IMR-90 (cell line): ENCODE results near the gene ZNF473. TPM values are rescaled to one million over a fixed set of nuclear protein-coding genes. Genes with fewer than 3 reads are reported as not detected.

Source experiments
- ATAC-seq: fragments of 200-7000 bp; cut with Tn5 transposase; 2 replicates; pipeline ENCODE4 v1.9.1; 2020; ENCODE audit warnings: low read depth, mild to moderate bottlenecking, moderate library complexity
- BruUV-seq: library from RNA; stranded (reverse); fragments of 400-500 nt; replicated peaks from 2 replicates; lab custom pipeline; 2021; lab: Mats Ljungman, UMichigan
- CTCF ChIA-PET: fragments of 300-600 bp; formaldehyde crosslinking; extraction: SDS; loops from one replicate; lab custom pipeline; 2021; ENCODE audit warnings: antibody characterized with exemption; lab: Yijun Ruan, JAX
- POLR2A ChIA-PET: fragments of 300-600 bp; sonication (Branson Sonifier 250); formaldehyde crosslinking; loops from one replicate; lab custom pipeline; 2022; ENCODE audit warnings: antibody characterized with exemption; ENCODE audit not compliant: unreplicated experiment; lab: Charles Lee
- DNase-seq: peaks from one replicate; pipeline ENCODE4 v3.0.0; 2013
- H2AFZ ChIP-seq: replicated peaks from 2 replicates; pipeline ENCODE3; 2013; ENCODE audit warnings: low read length, mild to moderate bottlenecking; ENCODE audit not compliant: poor library complexity
- H2AK5ac ChIP-seq: 2 replicates; pipeline ENCODE4 v1.6.1; 2013; ENCODE audit warnings: low read depth, low read length, inconsistent platforms
- H2AK9ac ChIP-seq: replicated peaks from 2 replicates; pipeline ENCODE3; 2013; ENCODE audit warnings: mild to moderate bottlenecking, low read depth, low read length, moderate library complexity; ENCODE audit not compliant: poor library complexity
- H2BK120ac ChIP-seq: 2 replicates; pipeline ENCODE4 v1.6.1; 2013; ENCODE audit warnings: low read depth, low read length, inconsistent platforms
- H2BK15ac ChIP-seq: 3 replicates; pipeline ENCODE4 v1.6.1; 2013; ENCODE audit warnings: low read depth, low read length, inconsistent platforms
- H2BK20ac ChIP-seq: 2 replicates; pipeline ENCODE4 v1.6.1; 2013; ENCODE audit warnings: low read depth, mild to moderate bottlenecking, inconsistent platforms, low read length, moderate library complexity
- H2BK5ac ChIP-seq: 2 replicates; pipeline ENCODE4 v1.6.1; 2013; ENCODE audit warnings: mild to moderate bottlenecking, low read depth, low read length, inconsistent platforms; ENCODE audit not compliant: poor library complexity, severe bottlenecking
- H3K14ac ChIP-seq: replicated peaks from 2 replicates; pipeline ENCODE4 v1.6.1; 2013; ENCODE audit warnings: low read depth, low read length, inconsistent platforms
- H3K18ac ChIP-seq: 2 replicates; pipeline ENCODE4 v1.6.1; 2013; ENCODE audit warnings: low read depth, low read length, control low read depth
- H3K23ac ChIP-seq: 2 replicates; pipeline ENCODE4 v1.6.1; 2013; ENCODE audit warnings: low read depth, low read length, inconsistent platforms
- H3K27ac ChIP-seq: 2 replicates; pipeline ENCODE4 v1.5.1; 2013; ENCODE audit warnings: mild to moderate bottlenecking, control low read depth, low read length; ENCODE audit not compliant: insufficient read depth
- H3K27me3 ChIP-seq: 2 replicates; pipeline ENCODE4 v1.6.1; 2013; ENCODE audit warnings: low read length; ENCODE audit not compliant: control insufficient read depth, insufficient read depth
- H3K36me3 ChIP-seq: 2 replicates; pipeline ENCODE4 v1.6.1; 2013; ENCODE audit warnings: low read length, mixed read lengths; ENCODE audit not compliant: control insufficient read depth, insufficient read depth
- H3K4ac ChIP-seq: 2 replicates; pipeline ENCODE4 v1.6.1; 2013; ENCODE audit warnings: low read depth, low read length, inconsistent platforms
- H3K4me1 ChIP-seq: 2 replicates; pipeline ENCODE4 v1.6.1; 2013; ENCODE audit warnings: low read length, mixed read lengths; ENCODE audit not compliant: control insufficient read depth, insufficient read depth
- H3K4me2 ChIP-seq: 2 replicates; pipeline ENCODE4 v1.6.1; 2013; ENCODE audit warnings: low read depth, mild to moderate bottlenecking, control low read depth, low read length, moderate library complexity
- H3K4me3 ChIP-seq: 2 replicates; pipeline ENCODE4 v1.5.1; 2013; ENCODE audit warnings: low read depth, mild to moderate bottlenecking, control low read depth, low read length, moderate library complexity; ENCODE audit not compliant: insufficient read depth
- H3K56ac ChIP-seq: 2 replicates; pipeline ENCODE4 v1.6.1; 2013; ENCODE audit warnings: low read length, inconsistent platforms; ENCODE audit not compliant: insufficient read depth; ENCODE audit errors: extremely low read depth
- H3K79me1 ChIP-seq, 2 experiments: 2 replicates each; pipeline ENCODE4 v1.6.1; 2013; ENCODE audit warnings: low read length in 2 of 2, inconsistent platforms in 1 of 2, low read depth in 1 of 2
- H3K9ac ChIP-seq: 2 replicates; pipeline ENCODE4 v1.6.1; 2013; ENCODE audit warnings: low read depth, low read length, control low read depth
- H3K9me1 ChIP-seq: 2 replicates; pipeline ENCODE4 v1.6.1; 2013; ENCODE audit warnings: low read length, inconsistent platforms; ENCODE audit not compliant: insufficient read depth
- H3K9me3 ChIP-seq: 2 replicates; pipeline ENCODE4 v1.6.1; 2013; ENCODE audit warnings: low read length; ENCODE audit not compliant: control insufficient read depth, insufficient read depth
- H4K20me1 ChIP-seq: 2 replicates; pipeline ENCODE4 v1.6.1; 2013; ENCODE audit warnings: low read length, inconsistent platforms; ENCODE audit not compliant: insufficient read depth
- H4K5ac ChIP-seq: 2 replicates; pipeline ENCODE4 v1.6.1; 2013; ENCODE audit warnings: mild to moderate bottlenecking, low read depth, low read length, control low read depth
- H4K8ac ChIP-seq, 2 experiments: 2 replicates each; pipeline ENCODE4 v1.6.1; 2013; ENCODE audit warnings: low read depth in 2 of 2, low read length in 2 of 2, control low read depth in 1 of 2, inconsistent platforms in 1 of 2
- H4K91ac ChIP-seq: 2 replicates; pipeline ENCODE4 v1.6.1; 2013; ENCODE audit warnings: low read depth, low read length, inconsistent platforms; ENCODE audit not compliant: insufficient read depth
- CHD1 ChIP-seq: IDR thresholded peaks from 2 replicates; pipeline ENCODE4 v1.6.1; 2012; ENCODE audit warnings: low read depth, low read length, improper control_type of control experiment
- FOS ChIP-seq: fragments of 150-350 bp; IDR thresholded peaks from 2 replicates; pipeline ENCODE4 v1.6.1; 2016; ENCODE audit warnings: low read depth, low read length
- NFE2L2 ChIP-seq: fragments of 150-350 bp; IDR thresholded peaks from 2 replicates; pipeline ENCODE4 v1.6.1; 2016; ENCODE audit warnings: low read depth, mild to moderate bottlenecking, low read length
- WGBS, 2 experiments: methylation state at CpG; one replicate each; pipeline versions ENCODE4 v1.1.5 to v1.1.7; 2013; ENCODE audit warnings: missing lambda C conversion rate in 2 of 2; ENCODE audit not compliant: insufficient read length in 1 of 2; ENCODE audit errors: extremely low coverage in 2 of 2; 5-methylcytosine and 5-hydroxymethylcytosine counted together
- dilution Hi-C: fragments of 300-500 bp; cut with HindIII; formaldehyde crosslinking; loops from one replicate; pipeline ENCODE4 v1.14.3; 2018; ENCODE audit warnings: low sequenced_read_pairs; ENCODE audit not compliant: unreplicated experiment
- in situ Hi-C: fragments of 300-500 bp; cut with MboI; formaldehyde crosslinking; loops from 3 replicates; pipeline ENCODE4 v1.14.3; 2019; ENCODE audit warnings: low sequenced_read_pairs, inconsistent platforms, mixed read lengths
- intact Hi-C: fragments of 100-400 bp; cut with micrococcal nuclease; formaldehyde crosslinking; loops from 2 replicates; pipeline ENCODE4 v1.10.0; 2022
- polyA plus RNA-seq, 3 experiments: library from polyadenylated mRNA; depleted of rRNA; stranded (reverse); fragments of >200 nt; gene quantifications; 2 replicates each; pipeline ENCODE4 v1.2.3, GENCODE V29; 2012; ENCODE audit warnings: low replicate concordance in 1 of 3
- total RNA-seq: library from RNA; depleted of rRNA; stranded (reverse); fragments of >200 nt; gene quantifications from 2 replicates; pipeline ENCODE4 v1.2.3, GENCODE V29; 2012
- TF ChIP-seq, protein P1 (sequence below): fragments of 150-350 bp; IDR thresholded peaks from 2 replicates; pipeline ENCODE4 v1.6.1; 2016; ENCODE audit warnings: low read depth, mild to moderate bottlenecking, low read length, moderate library complexity, borderline replicate concordance

ZNF473 gene
- total and polyA plus RNA-seq, 2 of the 4 experiments (the other 2 are of a cell fraction): 4.5 to 13.3 TPM

DNA sequence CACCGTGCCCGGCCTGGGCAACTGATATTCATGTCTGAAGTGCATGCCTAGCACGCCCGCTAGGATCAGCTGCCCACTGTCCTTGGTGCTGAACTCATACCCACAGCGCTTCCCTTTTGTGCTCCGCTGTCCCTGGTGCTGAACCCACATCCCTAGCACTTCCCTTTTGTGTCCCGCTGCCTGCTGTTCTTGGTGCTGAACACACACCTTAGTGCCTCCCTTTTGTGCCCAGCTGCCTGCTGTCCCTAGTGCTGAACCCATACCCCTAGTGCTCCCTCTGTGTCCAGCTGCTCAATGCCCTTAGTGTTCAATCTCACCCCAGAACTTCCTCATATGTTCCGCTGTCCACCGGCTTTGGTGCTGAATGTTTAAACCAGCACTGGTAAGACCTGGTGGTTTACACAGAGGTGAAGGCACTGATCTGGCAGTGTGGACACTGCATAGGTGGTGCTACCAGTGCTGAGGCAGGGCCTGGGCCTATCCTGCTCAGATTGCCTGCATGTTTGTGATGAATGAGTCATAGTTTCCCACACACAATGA, 38.6 kb upstream of the ZNF473 start (continued):
- TF ChIP-seq, protein P1, sequence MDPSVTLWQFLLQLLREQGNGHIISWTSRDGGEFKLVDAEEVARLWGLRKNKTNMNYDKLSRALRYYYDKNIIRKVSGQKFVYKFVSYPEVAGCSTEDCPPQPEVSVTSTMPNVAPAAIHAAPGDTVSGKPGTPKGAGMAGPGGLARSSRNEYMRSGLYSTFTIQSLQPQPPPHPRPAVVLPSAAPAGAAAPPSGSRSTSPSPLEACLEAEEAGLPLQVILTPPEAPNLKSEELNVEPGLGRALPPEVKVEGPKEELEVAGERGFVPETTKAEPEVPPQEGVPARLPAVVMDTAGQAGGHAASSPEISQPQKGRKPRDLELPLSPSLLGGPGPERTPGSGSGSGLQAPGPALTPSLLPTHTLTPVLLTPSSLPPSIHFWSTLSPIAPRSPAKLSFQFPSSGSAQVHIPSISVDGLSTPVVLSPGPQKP: no peak

DNA sequence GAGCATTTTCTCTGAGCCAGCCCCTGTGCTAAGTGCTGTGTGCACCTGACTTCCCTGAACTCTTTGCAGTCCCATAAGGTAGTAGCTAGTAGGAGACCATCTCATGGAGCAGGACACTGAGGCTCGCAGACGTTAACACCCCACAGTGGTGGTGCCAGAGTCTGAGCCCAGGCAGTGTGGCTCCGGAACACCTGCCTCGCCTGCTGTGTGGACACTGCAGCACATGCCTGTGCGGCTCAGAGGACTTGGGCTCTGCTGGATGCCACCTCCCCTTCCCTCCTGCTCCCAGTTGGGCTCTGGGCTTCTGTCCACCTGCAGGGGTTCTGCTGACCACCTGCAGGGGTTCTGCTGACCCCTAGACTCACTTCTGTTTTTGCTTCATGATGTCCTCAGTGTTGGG, 37.8 kb upstream of the ZNF473 start:
- no TSS peak for BruUV-seq
- Histone ChIP-seq H3K4ac (no peak overlapping the region), H3K9me3 (no peaks in the 10 kb centered on the region), H2BK5ac (no peak overlapping the region), H3K18ac (no peak overlapping the region), H3K9me1 (peaks cover 15% of the 10 kb centered on the region), H2BK15ac (no peak overlapping the region), H3K27me3 (no peaks in the 10 kb centered on the region), H2AK5ac (no peak overlapping the region), H2AFZ (no peak overlapping the region), H4K5ac (no peak overlapping the region), H2AK9ac (peak overlapping the region; percentile 12), H3K23ac (no peak overlapping the region), H3K4me1 (no peaks in the 10 kb centered on the region), H4K8ac (no peak overlapping the region), H3K14ac (no peak overlapping the region), H3K4me3 (no peak overlapping the region), H3K27ac (no peak overlapping the region), H3K79me1 (peaks cover 0 to 9% of the 10 kb centered on the region in 2 experiments; a peak in 1 of 4 replicates), H3K9ac (no peak overlapping the region), H2BK20ac (no peak overlapping the region), H3K36me3 (peaks cover 36% of the 10 kb centered on the region), H3K4me2 (no peak overlapping the region), H2BK120ac (no peak overlapping the region), H4K91ac (no peak overlapping the region), H4K20me1 (peaks cover 26% of the 10 kb centered on the region), H3K56ac (no peak overlapping the region)
- in situ Hi-C loops (loop anchor here (10.0 kb wide), 1 partner anchor 53 kb away; no protein-coding TSS in a partner anchor), dilution Hi-C loops (no loop called here), intact Hi-C loops (no loop called here)
- ATAC-seq (no peak), DNase-seq (no peak)
- TF ChIP-seq CHD1 (no peak), NFE2L2 (no peak), FOS (no peak)
- TF ChIP-seq, protein P1: no peak
- CTCF ChIA-PET: no interaction called here
- no CpG with 5 or more reads among the region's 5 CpGs for WGBS, 2 experiments
- POLR2A ChIA-PET: no interaction called here
